HG03025 (cell line): ENCODE data around the gene TXNDC9.
"Not testable (repeated sequence)": the region's sequence is repeated elsewhere in the genome, so short reads cannot be mapped to it uniquely, and the experiment has no call there.

Source experiments
- ATAC-seq: cut with Tn5 transposase; IDR thresholded peaks from one replicate; pipeline ENCODE4 v1.9.1; 2021; ENCODE audit warnings: mild to moderate bottlenecking, moderate library complexity; ENCODE audit not compliant: unreplicated experiment, low FRiP score

Gene TXNDC9

GRCh38 chr2:99335911-99336803 is at the start of gene TXNDC9:
TXNDC9 (minus strand) TSS chr2:99336333; CDS start chr2:99333210, 3,123 bp downstream.
- ATAC-seq, result peak; percentile 67

GRCh38 chr2:99382143-99382542 is 46.0 kb upstream of the TXNDC9 start:
- no peak for ATAC-seq

GRCh38 chr2:99380376-99381010 is 44.4 kb upstream of the TXNDC9 start:
- ATAC-seq, result no peak

- no peak for ATAC-seq
Measured at GRCh38 chr2:99377879-99378278, 41.7 kb upstream of the TXNDC9 start.

- ATAC-seq, result no peak
Measured at GRCh38 chr2:99376254-99376864, 40.2 kb upstream of the TXNDC9 start.

GRCh38 chr2:99374747-99375146 is 38.6 kb upstream of the TXNDC9 start:
- no peak for ATAC-seq

- ATAC-seq, result no peak
Measured at GRCh38 chr2:99373144-99373543, 37.0 kb upstream of the TXNDC9 start.

- not testable (repeated sequence) for ATAC-seq
Measured at GRCh38 chr2:99368854-99369253, 32.7 kb upstream of the TXNDC9 start.

- ATAC-seq, result no peak
Measured at GRCh38 chr2:99365661-99366060, 29.5 kb upstream of the TXNDC9 start.

- ATAC-seq, result no peak
Measured at GRCh38 chr2:99356853-99357252, 20.7 kb upstream of the TXNDC9 start.

GRCh38 chr2:99354825-99355224 is 18.7 kb upstream of the TXNDC9 start:
- not testable (repeated sequence) for ATAC-seq

GRCh38 chr2:99354070-99354469 is 17.9 kb upstream of the TXNDC9 start:
- ATAC-seq, result no peak

- ATAC-seq, result no peak
Measured at GRCh38 chr2:99350194-99350593, 14.1 kb upstream of the TXNDC9 start.

- ATAC-seq, result no peak
Measured at GRCh38 chr2:99348173-99348572, 12.0 kb upstream of the TXNDC9 start.

GRCh38 chr2:99346218-99346617 is 10.1 kb upstream of the TXNDC9 start:
- no peak for ATAC-seq

GRCh38 chr2:99345446-99345845 is 9.3 kb upstream of the TXNDC9 start:
- ATAC-seq, result not testable (repeated sequence)

GRCh38 chr2:99342536-99342935 is 6.4 kb upstream of the TXNDC9 start:
- ATAC-seq, result no peak

- ATAC-seq, result no peak
Measured at GRCh38 chr2:99340669-99341236, 4.6 kb upstream of the TXNDC9 start.

GRCh38 chr2:99338029-99338585 is 2.0 kb upstream of the TXNDC9 start:
- ATAC-seq, result no peak

GRCh38 chr2:99337113-99338028 is 1.2 kb upstream of the TXNDC9 start, which contains the start of gene EIF5B:
EIF5B (plus strand) TSS chr2:99337389; CDS start chr2:99337555, 166 bp downstream.
- peak; percentile 53 for ATAC-seq
